Stomach (tissue), 4 donors: Measurements from ENCODE around the gene CNTFR.

Source experiments
- EP300 ChIP-seq: sonication (generic); formaldehyde crosslinking; IDR thresholded peaks from one replicate; pipeline ENCODE4 v1.6.1; 2017; ENCODE audit warnings: antibody characterized with exemption
- POLR2A ChIP-seq, 4 donors: fragments of 450-650 bp; IDR thresholded peaks; one replicate each; pipeline ENCODE4 v1.6.1; 2016; ENCODE audit warnings: antibody characterized with exemption in 4 of 4, control low read depth in 2 of 4, mild to moderate bottlenecking in 1 of 4, moderate library complexity in 1 of 4
- POLR2AphosphoS5 ChIP-seq, 3 donors: sonication (generic); formaldehyde crosslinking; IDR thresholded peaks; one replicate each; pipeline ENCODE4 v1.6.1; 2016; ENCODE audit warnings: antibody characterized with exemption in 3 of 3
- TF ChIP-seq, protein P1 (sequence below), 7 experiments: fragments of 450-650 bp in 4 of 7; fragments of 200-600 bp in 3 of 7; sonication (generic) in 3 of 7; IDR thresholded peaks; one replicate each; pipeline ENCODE4 v1.5.1; 2016 to 2019; ENCODE audit warnings: antibody characterized with exemption in 7 of 7, control low read depth in 2 of 7, mild to moderate bottlenecking in 1 of 7

DNA sequence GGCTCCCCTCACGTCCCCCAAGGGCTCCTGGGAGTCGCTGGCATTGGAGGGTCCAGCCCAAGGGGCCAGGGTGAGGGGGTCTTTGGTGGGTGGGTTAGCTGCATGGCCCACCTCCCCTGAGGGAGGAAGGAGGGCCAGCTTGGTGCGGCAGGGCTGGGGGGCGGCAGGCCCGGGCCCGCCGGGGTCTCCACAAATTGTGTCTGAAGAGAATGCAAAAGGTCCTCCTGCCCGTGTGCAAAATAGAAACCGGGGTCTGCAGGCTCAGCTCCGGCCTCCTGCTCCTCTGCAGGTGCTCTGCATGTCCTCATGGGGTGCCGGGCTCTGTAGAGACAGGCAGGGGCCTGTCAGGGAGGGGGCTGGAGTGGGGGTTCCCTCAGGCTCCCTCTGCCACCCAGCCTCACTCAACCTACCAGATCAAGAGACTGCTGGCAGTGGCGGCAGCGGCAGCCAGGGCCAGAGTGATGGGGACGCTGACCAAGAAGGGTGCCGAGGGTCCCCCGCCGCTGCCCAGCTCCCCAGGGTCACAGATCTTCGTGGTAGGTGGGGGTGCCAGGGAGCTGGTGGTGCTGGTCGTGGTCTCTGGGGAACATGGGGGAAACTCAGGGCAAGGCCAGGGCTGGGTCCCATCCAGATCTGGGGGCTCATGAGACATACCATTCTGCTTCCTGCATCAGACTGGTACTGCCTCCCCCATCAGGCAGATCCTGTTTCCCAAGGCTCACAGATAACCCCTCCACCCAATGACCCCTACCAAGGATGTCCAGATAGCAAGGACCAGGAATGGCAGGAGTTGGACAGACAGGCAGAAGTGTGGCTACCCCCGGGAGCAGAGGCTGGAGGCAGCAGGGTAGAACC lies 37.5 kb downstream of the CNTFR start:
- TF ChIP-seq, protein P1, sequence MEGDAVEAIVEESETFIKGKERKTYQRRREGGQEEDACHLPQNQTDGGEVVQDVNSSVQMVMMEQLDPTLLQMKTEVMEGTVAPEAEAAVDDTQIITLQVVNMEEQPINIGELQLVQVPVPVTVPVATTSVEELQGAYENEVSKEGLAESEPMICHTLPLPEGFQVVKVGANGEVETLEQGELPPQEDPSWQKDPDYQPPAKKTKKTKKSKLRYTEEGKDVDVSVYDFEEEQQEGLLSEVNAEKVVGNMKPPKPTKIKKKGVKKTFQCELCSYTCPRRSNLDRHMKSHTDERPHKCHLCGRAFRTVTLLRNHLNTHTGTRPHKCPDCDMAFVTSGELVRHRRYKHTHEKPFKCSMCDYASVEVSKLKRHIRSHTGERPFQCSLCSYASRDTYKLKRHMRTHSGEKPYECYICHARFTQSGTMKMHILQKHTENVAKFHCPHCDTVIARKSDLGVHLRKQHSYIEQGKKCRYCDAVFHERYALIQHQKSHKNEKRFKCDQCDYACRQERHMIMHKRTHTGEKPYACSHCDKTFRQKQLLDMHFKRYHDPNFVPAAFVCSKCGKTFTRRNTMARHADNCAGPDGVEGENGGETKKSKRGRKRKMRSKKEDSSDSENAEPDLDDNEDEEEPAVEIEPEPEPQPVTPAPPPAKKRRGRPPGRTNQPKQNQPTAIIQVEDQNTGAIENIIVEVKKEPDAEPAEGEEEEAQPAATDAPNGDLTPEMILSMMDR (IDR thresholded peaks at IDR 0.05), result no peak
- no peak for TF ChIP-seq POLR2A (IDR thresholded peaks at IDR 0.05)
- no peak for TF ChIP-seq EP300
- no peak for TF ChIP-seq POLR2AphosphoS5 (IDR thresholded peaks at IDR 0.05)
